BLaER1 (cell line): ENCODE data around the gene RAB14.
A peak's percentile ranks its signal among the peaks of the same experiment; 100 is the strongest.

Experiments
- H3K27ac ChIP-seq: shearing (Covaris generic); formaldehyde crosslinking; 2 replicates; pipeline ENCODE4 v1.8.1; 2022
- H3K27me3 ChIP-seq: shearing (Covaris generic); formaldehyde crosslinking; 2 replicates; pipeline ENCODE4 v1.8.1; 2022
- H3K36me3 ChIP-seq: shearing (Covaris generic); formaldehyde crosslinking; 2 replicates; pipeline ENCODE4 v1.8.1; 2022
- H3K4me1 ChIP-seq: shearing (Covaris generic); formaldehyde crosslinking; 2 replicates; pipeline ENCODE4 v1.8.1; 2022
- H3K4me2 ChIP-seq: shearing (Covaris generic); formaldehyde crosslinking; 2 replicates; pipeline ENCODE4 v1.8.1; 2022
- H3K4me3 ChIP-seq: shearing (Covaris generic); formaldehyde crosslinking; 2 replicates; pipeline ENCODE4 v1.8.1; 2022
- H3K9ac ChIP-seq: shearing (Covaris generic); formaldehyde crosslinking; 2 replicates; pipeline ENCODE4 v1.8.1; 2022
- H3K9me3 ChIP-seq: shearing (Covaris generic); formaldehyde crosslinking; 2 replicates; pipeline ENCODE4 v1.8.1; 2022
- H4K20me1 ChIP-seq: shearing (Covaris generic); formaldehyde crosslinking; 2 replicates; pipeline ENCODE4 v1.8.1; 2022
- Cebpa-rat ChIP-seq: shearing (Covaris generic); IDR thresholded peaks from 2 replicates; pipeline ENCODE4 v1.8.1; 2022

RAB14 gene

DNA sequence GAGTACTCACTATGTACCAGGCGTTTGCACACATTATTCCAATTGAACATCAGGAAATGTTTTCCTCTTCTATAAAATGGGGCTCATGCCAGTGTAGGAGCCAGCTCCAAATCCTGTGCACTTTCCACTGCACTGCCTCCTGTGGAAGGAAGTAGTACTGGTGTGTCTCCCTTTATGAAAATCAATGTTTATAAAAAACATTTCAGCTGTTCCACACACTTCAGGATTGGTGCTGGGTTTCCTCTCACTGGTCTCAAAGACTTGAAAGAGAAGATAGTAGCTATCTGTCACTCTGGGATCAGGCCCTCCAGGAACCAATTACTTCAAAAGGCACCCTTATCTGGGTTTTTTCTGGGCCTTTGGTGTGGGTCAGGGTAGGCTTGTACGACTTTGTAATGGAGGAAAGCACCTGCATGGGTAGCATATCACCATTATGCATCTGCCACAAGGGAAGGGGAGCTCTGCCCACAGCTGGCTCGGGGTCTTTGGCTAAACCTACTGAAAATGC, 32.5 kb downstream of the RAB14 start:
- peaks cover 98% of the 10 kb centered on the region for H3K36me3 ChIP-seq

DNA sequence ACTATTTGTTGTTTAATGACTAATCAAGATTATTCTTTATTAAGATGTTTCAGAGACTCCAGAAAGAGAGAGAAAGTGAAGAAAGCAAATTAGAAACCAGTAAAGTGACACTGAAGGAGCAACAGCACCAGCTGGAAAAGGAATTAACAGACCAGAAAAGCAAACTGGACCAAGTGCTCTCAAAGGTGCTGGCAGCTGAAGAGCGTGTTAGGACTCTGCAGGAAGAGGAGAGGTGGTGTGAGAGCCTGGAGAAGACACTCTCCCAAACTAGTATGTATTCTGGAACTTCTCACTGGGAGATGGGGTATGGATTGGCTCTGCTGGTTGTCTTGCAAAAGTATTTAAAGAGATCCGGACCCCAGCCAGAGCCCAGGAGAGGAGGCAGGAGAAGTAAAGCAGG, 33.6 kb downstream of the RAB14 start:
- H3K36me3 ChIP-seq, result peaks cover 98% of the 10 kb centered on the region
- H3K4me3 ChIP-seq, result no peak overlapping the region
- H3K4me2 ChIP-seq, result no peak overlapping the region
- no peak overlapping the region for H3K9ac ChIP-seq
- no peaks in the 10 kb centered on the region for H3K9me3 ChIP-seq
- H3K27ac ChIP-seq, result no peak overlapping the region
- H3K27me3 ChIP-seq, result no peaks in the 10 kb centered on the region
- H4K20me1 ChIP-seq, result no peaks in the 10 kb centered on the region
- no peaks in the 10 kb centered on the region for H3K4me1 ChIP-seq
- TF ChIP-seq Cebpa-rat, result no peak

More for the DNA sequence above, 32.5 kb downstream of the RAB14 start:
- Histone ChIP-seq H3K4me1 (no peaks in the 10 kb centered on the region), H3K27ac (no peak overlapping the region), H3K9ac (no peak overlapping the region), H4K20me1 (no peaks in the 10 kb centered on the region), H3K27me3 (no peaks in the 10 kb centered on the region), H3K9me3 (no peaks in the 10 kb centered on the region), H3K4me2 (no peak overlapping the region), H3K4me3 (no peak overlapping the region)
- no peak for TF ChIP-seq Cebpa-rat

DNA sequence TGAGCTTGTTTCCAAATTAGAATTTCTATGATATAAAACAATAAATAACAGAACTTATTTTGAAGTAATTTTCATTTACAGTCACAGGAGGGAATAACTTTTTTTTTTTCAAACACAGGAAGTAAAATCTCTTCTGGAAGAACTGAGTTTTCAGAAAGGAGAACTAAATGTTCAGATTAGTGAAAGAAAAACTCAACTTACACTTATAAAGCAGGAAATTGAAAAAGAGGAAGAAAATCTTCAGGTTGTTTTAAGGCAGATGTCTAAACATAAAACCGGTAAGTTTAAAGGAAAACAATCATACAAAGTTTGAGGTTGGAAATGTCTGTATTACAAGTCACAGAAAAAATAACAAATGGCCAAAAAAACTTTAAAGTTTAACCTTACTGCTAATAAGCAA, 41.6 kb downstream of the RAB14 start:
- Histone ChIP-seq H3K4me2 (no peak overlapping the region), H4K20me1 (no peaks in the 10 kb centered on the region), H3K27me3 (no peaks in the 10 kb centered on the region), H3K4me1 (peaks cover 25% of the 10 kb centered on the region), H3K4me3 (no peak overlapping the region), H3K27ac (0 out of 2 replicates have a peak overlapping the region, but pooled peaks have one; percentile 0), H3K9me3 (no peaks in the 10 kb centered on the region), H3K9ac (no peak overlapping the region), H3K36me3 (peaks cover 83% of the 10 kb centered on the region)
- no peak for TF ChIP-seq Cebpa-rat

DNA sequence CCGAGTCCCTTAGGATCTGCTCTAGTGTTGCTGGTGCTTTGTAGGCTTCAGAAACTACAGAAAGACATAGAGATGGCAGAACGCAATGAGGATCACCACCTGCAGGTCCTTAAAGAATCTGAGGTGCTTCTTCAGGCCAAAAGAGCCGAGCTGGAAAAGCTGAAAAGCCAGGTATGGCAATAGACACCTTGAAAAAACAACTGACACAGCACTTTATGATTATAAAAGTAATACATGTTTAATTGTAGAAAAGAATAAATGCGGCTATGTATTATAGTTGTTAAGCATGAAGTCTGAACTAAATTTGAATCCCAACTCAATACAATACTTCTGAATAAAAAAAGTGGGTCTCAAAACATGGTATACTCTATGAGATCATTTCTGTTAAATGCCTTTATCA, 43.7 kb downstream of the RAB14 start:
- Histone ChIP-seq H3K36me3 (peaks cover 77% of the 10 kb centered on the region), H3K27ac (no peak overlapping the region)

DNA sequence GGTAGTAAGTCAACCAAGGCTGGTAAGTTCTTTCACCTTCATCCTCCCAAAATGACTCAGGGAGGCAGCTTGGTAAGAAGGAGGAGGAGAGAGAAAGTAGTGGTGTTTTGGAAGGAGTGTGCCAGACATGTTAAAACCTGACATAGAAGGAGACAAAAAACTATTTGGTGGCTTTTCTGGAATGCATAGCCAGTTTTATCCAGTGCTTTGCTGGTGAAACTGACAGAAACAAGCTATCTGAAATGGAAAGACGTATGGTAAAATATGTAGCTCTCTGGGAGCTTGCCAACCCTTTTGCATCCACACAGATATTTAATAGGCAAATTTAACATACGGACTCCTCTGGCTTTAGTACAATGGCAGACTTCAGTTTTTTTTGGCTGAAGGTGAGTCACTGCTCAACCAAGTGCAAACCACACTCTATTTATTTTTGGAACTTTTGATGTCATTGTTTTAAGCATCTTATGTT, 45.4 kb downstream of the RAB14 start:
- Histone ChIP-seq H3K4me3 (no peak overlapping the region), H3K9ac (no peak overlapping the region), H3K27ac (no peak overlapping the region), H3K36me3 (peaks cover 79% of the 10 kb centered on the region), H3K9me3 (no peaks in the 10 kb centered on the region), H3K4me2 (peak overlapping the region; percentile 34; the same call in 1 of the 2 replicates), H3K4me1 (peaks cover 25% of the 10 kb centered on the region), H3K27me3 (no peaks in the 10 kb centered on the region), H4K20me1 (no peaks in the 10 kb centered on the region)
- no peak for TF ChIP-seq Cebpa-rat

More for the DNA sequence above, 43.7 kb downstream of the RAB14 start:
- Histone ChIP-seq H3K9ac (no peak overlapping the region), H3K9me3 (no peaks in the 10 kb centered on the region), H3K4me1 (peaks cover 25% of the 10 kb centered on the region), H3K4me3 (no peak overlapping the region), H4K20me1 (no peaks in the 10 kb centered on the region), H3K27me3 (no peaks in the 10 kb centered on the region), H3K4me2 (no peak overlapping the region)
- no peak for TF ChIP-seq Cebpa-rat

DNA sequence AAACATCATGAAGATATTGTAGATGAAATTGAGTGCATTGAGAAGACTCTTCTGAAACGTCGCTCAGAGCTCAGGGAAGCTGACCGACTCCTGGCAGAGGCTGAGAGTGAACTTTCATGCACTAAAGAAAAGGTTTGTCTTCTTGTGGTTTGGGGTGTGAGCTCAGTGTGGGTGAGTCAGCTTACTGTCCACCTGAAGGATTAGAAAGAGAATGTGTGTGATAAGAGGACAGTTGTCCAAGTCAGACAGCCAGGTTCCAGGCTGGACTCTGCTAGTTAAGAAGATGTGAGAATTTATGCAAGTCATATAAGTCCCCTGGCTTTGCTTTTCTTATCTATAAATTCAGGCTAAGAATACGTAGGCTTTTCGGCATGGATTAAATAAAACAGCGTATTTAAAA, 46.9 kb downstream of the RAB14 start:
- peaks cover 16% of the 10 kb centered on the region for H3K4me1 ChIP-seq
- H3K4me3 ChIP-seq, result no peak overlapping the region
- TF ChIP-seq Cebpa-rat, result no peak
- H3K4me2 ChIP-seq, result no peak overlapping the region
- no peaks in the 10 kb centered on the region for H4K20me1 ChIP-seq
- H3K9me3 ChIP-seq, result no peaks in the 10 kb centered on the region
- H3K27ac ChIP-seq, result no peak overlapping the region
- H3K36me3 ChIP-seq, result peaks cover 81% of the 10 kb centered on the region
- H3K27me3 ChIP-seq, result no peaks in the 10 kb centered on the region
- H3K9ac ChIP-seq, result no peak overlapping the region

- no peak for TF ChIP-seq Cebpa-rat
- Histone ChIP-seq H3K9me3 (no peaks in the 10 kb centered on the region), H4K20me1 (no peaks in the 10 kb centered on the region), H3K4me3 (no peak overlapping the region), H3K9ac (no peak overlapping the region), H3K27ac (no peak overlapping the region), H3K4me2 (no peak overlapping the region), H3K27me3 (no peaks in the 10 kb centered on the region), H3K36me3 (peaks cover 81% of the 10 kb centered on the region), H3K4me1 (peaks cover 12% of the 10 kb centered on the region)
Observed at GRCh38 chr9:121153642-121154041, 48.0 kb downstream of the RAB14 start.

- Histone ChIP-seq H3K36me3 (peaks cover 91% of the 10 kb centered on the region), H3K4me1 (no peaks in the 10 kb centered on the region), H3K4me3 (no peak overlapping the region)
Observed at GRCh38 chr9:121150188-121150587, 51.5 kb downstream of the RAB14 start.

DNA sequence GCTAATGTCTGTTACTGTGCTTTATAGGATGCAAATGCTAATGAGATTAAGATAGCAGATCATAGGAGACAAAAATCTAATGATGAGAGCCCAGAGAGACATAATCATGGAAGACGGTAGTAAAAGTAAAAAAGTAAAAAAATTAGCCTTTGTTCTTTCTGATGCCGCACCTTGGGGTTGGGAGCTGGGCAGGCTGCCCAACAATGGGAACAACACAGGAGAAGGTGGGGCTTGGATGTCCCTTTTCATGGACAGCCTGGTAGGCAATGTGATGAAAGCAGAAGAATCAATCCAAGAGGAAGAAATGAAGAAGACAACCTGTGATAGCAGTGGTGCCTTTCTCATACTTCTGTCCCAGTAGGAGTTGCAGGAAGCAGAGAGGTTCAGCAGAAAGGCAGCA, 57.2 kb downstream of the RAB14 start:
- Histone ChIP-seq H3K27me3 (no peaks in the 10 kb centered on the region), H3K9ac (no peak overlapping the region), H4K20me1 (no peaks in the 10 kb centered on the region), H3K4me3 (no peak overlapping the region), H3K36me3 (peaks cover 100% of the 10 kb centered on the region), H3K4me1 (no peaks in the 10 kb centered on the region), H3K9me3 (no peaks in the 10 kb centered on the region), H3K27ac (no peak overlapping the region), H3K4me2 (no peak overlapping the region)
- TF ChIP-seq Cebpa-rat, result no peak

More at GRCh38 chr9:121150188-121150587, 51.5 kb downstream of the RAB14 start:
- Histone ChIP-seq H3K9me3 (no peaks in the 10 kb centered on the region), H3K9ac (no peak overlapping the region), H3K4me2 (no peak overlapping the region), H3K27me3 (no peaks in the 10 kb centered on the region), H4K20me1 (no peaks in the 10 kb centered on the region), H3K27ac (no peak overlapping the region)
- no peak for TF ChIP-seq Cebpa-rat

DNA sequence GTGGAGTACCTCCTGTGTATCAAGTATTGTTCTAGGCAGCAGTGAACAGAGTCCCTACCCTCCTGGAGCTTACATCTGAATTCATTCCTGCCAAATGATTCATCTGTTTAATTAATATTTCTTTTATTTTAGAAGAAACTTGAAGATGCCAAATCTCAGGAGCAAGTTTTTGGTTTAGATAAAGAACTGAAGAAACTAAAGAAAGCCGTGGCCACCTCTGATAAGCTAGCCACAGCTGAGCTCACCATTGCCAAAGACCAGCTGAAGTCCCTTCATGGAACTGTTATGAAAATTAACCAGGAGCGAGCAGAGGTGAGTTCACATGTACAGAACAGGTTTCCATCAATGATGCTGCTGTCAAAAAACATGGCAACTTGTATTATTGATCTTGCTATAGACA, 57.9 kb downstream of the RAB14 start:
- peaks cover 100% of the 10 kb centered on the region for H3K36me3 ChIP-seq
- no peaks in the 10 kb centered on the region for H4K20me1 ChIP-seq
- H3K27me3 ChIP-seq, result no peaks in the 10 kb centered on the region
- H3K4me2 ChIP-seq, result no peak overlapping the region
- no peak overlapping the region for H3K9ac ChIP-seq
- no peak for TF ChIP-seq Cebpa-rat
- H3K9me3 ChIP-seq, result no peaks in the 10 kb centered on the region
- no peak overlapping the region for H3K27ac ChIP-seq
- no peaks in the 10 kb centered on the region for H3K4me1 ChIP-seq
- H3K4me3 ChIP-seq, result no peak overlapping the region

DNA sequence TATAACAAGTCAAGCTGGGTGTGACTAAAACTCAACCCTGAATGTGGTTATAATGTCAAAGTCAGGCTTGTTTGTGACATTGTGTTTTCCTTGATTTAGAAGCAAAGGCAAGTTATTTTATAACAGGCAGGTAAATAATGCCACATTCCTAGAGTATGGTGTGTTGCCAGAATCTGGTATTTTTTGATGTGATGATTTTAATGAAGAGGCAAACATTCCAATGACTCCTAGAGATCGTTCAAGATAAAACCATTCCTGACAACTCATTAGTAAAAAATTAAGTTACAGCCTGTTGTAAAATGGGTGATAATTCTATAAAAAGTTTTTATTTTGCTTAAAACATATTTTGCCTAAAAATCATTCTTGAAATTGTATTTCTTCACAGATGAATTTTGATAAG, 60.0 kb downstream of the RAB14 start:
- no peaks in the 10 kb centered on the region for H3K4me1 ChIP-seq
- no peak overlapping the region for H3K4me2 ChIP-seq
- no peaks in the 10 kb centered on the region for H3K9me3 ChIP-seq
- peaks cover 98% of the 10 kb centered on the region for H3K36me3 ChIP-seq
- H3K4me3 ChIP-seq, result no peak overlapping the region
- no peak for TF ChIP-seq Cebpa-rat
- H3K27me3 ChIP-seq, result no peaks in the 10 kb centered on the region
- H3K27ac ChIP-seq, result no peak overlapping the region
- H3K9ac ChIP-seq, result no peak overlapping the region
- no peaks in the 10 kb centered on the region for H4K20me1 ChIP-seq
